ENCODE results near the gene SH3BP2.

The SH3BP2 gene

DNA sequence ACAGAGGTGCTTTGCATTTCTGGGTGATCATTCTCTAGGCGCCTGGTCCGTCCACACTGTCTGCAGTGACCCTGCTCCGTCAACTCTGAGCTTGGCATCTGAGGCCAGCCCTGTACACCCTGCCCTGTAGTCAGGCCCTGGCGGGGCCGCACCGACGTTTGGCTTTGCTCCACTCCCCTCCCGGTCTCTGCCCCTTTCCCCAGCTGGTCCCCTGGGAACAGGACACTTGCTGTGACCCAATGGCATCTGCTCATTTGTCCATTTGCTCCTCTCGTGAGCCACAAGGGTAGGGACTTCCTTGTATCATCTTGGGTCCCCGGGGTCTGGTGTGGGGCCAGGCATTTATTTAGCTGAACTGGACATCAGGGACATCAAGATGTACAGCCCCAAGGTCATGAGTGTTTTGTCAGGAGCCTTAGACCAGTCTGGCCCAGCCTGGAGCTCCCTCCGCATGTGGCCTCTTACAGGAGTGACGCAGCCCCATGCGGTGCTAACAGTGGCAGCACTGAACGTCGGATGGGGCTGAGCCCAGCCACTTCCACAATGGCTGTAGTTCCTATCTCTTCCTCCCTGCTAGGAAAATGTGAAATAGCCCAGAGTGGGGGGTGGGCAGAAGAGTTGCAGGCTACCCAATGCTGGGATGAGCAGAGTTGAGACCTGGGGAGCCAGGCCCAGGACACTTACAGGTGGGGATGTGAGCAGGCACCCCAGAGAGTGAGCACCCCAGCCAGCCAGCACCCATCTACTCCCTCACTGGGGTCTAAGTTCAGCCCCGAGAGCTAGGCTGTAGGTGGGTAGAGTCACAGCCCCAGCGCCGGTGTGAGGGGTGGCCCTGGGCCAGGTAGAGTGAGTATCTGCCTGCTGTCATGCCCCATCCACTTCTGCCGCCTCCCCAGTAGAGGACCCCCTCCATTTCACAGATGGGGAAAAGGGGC lies 2.0 kb upstream of the SH3BP2 start:
- DNase-seq (ENCODE audit: low read depth), result no peak

DNA sequence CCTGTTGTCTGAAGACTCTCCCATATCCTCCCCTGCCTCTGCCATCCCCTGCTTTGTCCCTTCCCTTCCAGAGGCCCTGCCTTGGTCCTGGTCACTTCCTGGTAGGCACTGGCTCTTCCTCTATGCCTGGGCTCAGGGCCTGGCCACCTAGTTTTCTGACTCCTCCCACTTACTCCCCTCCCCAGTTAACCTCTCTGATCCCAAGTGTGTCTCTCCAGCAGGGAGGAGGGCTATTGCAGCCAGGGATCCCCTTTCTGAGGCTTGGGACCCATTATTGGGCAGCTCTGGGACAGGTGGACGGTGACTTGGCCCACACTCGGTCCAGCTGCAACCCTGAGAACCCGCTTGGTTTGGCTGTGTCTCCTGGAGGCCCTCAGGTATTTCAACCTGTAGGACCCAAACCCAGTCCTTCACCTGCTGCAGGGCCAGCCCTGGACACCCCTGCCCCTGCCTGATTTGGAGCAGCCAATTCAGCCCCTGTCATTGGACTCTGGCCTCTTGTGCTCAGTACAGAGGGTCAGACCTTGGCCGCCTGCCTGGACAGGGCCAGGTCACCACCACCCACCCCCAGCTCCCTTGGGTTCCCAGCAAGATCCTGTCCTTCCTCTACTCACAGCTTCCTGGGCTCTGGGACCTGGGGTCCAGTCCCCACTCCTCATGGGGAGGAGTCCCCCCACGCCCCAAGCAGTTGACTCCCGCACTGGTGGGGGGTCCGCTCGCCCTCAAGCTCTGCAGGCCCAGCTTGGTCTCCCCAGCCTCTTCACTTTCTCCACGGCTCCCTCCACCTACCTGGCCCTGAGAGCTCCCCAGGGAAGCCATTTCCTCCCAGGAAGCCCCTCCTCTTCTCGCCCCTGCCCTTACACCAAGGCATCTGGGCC lies 1.1 kb upstream of the SH3BP2 start:
- DNase-seq (ENCODE audit: low read depth), result no peak

DNA sequence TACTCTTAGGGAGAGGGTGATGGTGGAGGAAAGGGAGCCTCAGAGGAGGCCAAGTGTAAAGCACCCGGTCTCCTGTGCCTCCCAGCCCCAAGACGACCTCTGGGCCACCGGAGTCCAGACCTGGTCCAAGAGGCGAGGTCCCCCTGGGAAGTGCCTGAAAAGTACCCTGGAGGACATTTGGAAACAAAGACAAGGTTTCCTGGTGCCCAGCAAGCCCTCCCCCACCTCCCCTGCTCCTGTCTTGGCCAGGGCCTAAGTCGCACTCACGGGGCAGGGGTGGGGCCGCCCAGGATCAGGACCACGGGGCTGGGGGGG lies 532 bp upstream of the SH3BP2 start:
- no peak for DNase-seq (ENCODE audit: low read depth)

DNA sequence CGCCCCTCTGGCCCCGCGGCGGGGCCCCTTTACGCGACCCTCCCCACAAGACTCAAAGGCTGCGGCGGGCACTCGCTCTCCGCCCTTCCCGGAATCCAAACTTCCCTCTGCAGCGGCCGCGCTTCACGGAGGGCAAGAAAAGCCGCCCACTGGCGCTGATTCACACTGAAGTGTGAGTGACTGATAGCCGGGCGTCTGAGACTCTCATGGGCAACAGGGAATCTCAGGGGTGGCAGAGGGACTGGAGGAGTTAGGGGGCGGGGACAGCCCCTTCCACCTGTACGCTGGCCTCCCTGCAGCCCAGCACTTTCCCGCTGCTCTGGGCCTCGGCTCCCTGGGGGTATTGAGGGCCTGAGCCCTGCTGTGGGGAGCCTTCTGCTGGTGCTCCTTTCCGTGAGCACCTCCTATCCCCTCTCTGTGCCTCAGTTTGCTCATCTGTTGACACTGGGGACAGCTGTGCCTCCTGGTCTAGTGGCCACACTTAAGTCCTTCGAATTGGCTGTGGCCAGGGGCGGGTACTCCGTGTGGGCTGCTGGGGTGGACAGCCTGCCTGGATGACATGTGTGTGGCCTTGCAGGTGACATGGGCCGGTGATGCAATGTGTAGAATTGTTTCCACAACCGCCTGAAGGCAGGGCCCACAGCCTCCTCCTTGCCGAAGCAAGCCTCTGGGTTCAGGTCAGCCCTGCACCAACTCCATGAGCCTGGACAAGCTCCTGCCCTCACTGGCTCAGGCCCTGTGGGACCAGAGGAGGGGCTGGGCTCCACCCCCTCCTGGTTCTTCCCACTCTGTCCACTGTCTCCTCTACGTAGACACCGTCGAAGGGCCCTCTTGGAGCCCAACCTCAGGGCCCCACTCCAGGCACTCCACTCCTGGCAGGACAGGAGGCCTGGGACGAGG lies 951 bp downstream of the SH3BP2 start:
- DNase-seq (ENCODE audit: low read depth), result no peak

DNA sequence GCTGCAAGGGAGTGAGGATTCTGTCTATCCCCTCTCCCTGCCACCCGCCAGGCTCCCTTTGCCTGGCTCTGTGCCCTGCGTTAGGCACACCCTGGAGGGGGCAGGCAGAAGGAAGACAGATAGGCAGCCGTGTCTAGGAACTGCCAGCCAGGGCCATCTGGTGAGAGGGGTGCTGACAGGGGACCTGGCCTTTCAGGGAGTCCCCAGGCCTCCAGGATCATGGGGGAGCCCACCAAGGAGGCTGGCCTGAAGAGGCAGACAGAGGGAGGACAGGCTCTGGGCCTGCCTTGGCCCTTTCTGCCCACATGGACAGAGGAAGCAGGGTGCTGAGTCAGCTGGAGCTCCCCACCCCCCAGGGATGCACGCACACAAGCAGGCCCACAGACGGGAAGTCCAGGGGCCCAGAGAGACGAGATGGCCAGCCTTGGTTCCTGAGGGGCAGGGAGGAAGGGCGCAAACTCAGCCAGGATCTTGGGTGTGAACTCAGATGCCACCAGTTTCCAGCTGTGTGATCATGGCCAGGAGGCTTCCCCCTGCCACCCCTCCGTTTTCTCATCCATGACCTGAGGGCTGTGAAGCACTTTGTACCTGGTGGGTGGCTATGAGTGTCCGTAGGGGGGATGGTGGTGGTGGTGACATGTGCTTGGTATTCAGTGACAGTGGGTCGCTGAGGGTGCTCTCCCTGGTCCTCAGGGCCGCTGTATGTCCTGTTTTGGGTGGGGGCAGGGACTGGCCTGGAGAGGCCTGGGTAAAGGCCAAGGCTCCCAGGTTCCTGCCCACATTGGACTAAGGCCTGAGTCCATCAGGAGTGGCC lies 1.8 kb downstream of the SH3BP2 start:
- DNase-seq (ENCODE audit: low read depth), result no peak

DNA sequence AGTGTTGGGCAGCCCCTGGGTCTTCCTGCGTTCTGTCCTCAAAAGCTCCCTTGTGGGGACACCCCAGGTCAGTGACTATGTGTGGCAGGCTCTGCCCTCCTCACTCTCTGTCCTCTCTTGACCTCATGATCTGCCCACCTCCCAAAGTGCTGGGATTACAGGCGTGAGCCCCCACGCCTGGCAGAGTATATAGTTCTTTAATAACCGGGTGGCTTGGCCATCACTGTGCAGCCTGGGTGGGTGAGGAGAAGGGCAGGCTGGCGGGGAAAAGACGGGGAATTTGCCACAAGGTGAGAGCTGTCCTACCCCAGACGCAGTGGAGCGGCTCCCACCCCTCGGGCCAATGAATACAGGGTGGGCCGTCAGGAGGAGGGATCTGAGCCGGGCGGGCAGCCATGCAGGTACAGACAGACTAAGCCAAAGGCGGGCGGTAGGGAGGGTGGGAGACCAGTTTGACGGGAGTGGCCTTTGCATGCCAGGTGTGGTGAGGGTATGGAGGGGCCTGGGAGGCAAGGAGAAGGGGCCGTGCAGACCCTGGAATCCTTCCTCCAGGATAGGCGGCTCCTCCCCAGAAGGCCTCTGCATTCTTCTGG lies 2.5 kb downstream of the SH3BP2 start:
- no peak for DNase-seq (ENCODE audit: low read depth)

DNA sequence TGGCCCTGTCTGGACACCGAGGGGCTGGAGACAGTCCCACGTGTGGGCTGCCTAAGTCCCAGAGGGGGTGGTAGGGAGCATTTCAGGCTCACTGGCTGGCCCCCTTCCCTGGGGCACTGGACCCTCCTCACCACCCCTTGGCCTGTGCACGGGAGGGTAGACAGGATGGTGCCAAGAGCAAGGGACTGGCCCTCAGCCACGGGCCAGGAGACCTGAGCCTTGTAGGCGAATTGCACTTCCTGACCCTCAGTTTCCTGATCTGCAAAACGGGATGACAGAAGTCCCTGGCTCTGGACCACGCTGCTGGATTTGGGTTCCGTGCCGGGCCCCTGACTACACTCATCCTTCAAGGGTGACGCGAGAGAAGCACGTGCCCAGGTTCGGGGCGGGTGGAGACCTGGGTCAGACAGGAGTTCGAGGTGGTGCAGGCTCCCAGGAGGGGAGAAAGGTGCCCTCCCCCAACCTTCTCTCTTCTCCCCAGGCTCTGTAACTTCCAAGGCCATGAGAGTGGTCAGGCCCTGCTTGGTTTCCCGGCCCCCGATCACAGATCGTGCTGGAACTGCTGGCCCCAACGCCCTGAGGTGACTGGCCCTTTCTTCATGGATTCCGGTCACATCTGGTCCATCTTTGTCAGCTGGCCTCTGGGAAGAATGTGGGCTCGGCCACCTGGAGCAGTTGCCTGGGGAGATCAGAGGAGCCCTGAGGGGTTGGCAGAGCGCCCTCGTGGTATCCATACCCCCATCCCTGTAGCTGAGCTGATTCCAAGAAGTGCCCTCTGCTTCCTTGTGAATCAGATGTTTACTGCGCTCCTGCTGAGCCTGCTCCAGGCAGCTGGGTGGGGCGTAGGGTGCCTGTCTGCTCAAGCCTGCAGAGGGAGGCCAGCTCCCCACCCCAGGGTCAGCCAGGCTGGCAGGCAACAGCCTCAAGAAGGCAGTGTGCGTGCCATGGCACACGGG lies 3.3 kb downstream of the SH3BP2 start:
- DNase-seq (ENCODE audit: low read depth), result no peak

DNA sequence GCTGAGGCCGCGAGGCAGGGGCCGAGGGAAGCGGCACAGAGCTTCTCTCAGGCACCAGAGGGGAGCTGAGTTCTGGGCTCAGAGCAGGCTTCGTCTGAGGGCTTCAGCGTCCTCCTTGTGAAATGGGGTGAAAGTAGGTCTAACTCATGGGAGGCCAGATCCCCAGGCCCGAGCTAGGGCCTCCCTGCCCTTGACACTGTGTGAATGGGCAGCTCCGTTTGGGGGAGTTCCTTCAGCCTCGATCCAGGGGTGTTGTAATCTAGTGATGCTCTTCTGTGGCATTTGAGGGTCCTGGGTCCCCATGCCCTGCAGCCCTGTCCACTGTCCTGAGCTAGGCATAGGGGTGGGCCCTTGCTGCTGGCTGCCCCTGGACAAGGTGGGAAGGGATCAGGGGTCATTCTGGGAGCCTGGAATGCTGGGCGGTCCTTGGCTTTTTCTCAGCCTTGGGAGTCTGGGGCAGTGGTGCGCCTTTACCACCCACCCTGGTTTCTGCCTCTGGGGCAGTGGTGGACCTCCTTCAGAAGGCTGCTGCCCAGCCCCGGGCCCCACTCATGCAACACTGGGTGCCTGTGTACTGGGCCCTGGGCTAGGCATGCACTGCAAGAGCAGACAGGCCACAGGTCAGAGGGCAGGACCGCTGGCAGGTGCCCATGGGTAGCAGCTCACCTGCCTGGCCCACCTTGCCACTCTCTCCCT lies 4.1 kb downstream of the SH3BP2 start:
- no peak for DNase-seq (ENCODE audit: low read depth)

DNA sequence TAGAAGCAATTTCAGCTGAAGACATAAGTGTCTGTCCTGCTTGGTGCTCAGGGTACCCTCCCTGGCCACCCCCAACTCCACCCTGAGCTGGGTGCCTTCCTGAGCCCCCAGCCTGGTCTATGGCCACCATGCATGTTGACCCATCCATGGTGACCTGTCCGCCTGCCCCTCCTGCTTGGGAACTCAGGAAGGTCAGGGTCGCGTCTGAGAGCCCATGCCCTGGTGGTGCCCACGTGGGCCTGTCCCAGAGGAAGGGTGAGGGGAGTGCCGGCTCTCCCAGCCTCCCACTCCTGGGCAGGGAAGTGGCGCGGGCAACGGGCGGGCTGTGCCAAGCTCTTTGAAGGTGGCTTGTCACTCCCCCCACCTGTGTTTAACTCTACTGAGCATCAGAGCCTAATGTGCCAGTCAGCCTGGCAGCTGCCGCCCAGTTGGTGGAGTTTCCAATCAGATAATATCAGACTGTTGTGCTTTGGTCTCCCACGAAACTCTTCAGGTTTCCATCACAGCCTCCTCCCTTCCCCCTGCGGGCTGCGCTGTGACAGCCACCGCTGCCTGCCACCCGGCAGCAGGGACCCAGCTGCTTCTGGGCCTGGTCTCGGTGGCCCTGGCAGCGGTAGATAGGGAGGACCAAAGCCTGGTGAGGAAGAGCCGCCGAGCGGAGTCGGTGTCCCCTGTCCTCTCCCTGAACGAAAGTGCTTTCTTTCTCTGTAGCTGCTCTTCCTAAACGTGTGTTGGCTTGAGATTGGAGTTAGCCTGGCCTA lies 4.8 kb downstream of the SH3BP2 start:
- DNase-seq (ENCODE audit: low read depth), result no peak

DNA sequence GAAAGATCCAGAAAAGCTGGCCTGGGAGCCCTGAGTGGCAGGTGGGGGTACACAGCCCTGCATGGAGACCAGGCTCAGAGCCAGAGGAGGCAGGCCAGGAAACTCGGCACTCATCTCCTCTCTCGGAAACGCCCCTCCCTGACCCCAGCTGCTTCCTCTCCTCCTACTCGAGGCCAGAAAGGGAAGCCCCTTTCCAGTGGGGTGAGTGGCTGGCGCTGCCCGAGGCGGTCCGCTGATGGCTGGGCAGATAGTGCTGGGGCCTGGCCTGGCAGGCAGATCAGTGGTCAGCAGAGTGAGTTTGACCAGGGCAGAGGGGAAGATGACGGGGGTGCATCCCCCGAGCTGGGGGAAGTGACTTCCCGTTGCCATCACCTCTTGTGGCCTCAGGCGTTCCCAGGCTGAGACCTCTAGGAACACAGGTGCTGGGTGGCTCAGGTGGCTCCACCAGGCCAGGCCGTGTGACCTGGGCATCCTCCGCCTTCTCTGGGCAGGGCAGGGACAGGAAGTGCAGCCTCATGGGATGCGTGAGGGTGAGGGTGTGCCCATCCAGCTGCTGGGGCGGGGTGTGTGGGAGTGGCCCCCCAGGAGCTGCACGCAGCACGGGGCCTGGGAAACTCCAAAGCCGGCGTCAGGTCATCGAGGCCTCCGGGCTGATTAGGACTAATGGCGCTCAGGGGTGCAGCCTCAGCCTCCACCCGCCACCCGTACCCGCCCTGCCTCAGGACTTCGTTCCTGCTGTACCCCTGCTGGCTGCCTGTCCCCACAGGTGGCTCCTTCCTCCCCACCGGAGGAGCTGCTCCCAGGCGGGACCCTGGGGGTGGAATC lies 5.7 kb downstream of the SH3BP2 start:
- DNase-seq (ENCODE audit: low read depth), result no peak

DNA sequence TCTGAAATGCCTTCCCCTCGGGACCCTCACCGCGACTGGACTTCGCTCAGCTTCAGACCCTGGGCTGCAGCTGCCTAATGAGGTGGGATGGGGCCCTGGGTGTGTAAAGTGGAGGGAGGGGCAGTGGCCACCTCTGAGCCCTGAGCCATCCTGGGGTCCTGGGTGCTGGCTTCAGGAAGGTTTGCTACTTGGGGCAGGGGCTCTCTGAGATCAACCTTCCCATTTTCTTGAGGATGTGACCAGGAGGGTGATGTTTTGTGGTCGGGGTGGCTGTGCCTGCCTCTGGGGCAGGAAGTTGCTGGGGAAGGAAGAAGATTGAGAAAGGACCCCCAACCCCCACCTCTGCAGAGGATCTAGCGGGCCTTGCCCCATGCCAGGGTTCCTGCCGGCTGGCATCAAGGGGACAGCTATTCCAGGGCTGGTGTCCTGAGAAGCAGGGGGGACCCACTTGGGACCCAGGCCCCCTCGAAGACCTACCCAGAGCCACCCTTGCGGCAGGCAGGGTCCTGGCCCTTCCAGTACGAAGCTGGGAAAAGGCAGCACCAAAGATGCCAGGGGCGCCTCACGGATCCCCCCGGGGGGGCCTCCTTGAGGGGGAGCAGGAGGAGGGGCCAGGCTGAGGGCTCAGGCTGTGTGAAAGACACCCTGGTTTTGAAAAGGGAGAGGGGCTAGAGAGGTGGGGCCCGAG lies 6.5 kb downstream of the SH3BP2 start:
- DNase-seq (ENCODE audit: low read depth), result no peak

DNA sequence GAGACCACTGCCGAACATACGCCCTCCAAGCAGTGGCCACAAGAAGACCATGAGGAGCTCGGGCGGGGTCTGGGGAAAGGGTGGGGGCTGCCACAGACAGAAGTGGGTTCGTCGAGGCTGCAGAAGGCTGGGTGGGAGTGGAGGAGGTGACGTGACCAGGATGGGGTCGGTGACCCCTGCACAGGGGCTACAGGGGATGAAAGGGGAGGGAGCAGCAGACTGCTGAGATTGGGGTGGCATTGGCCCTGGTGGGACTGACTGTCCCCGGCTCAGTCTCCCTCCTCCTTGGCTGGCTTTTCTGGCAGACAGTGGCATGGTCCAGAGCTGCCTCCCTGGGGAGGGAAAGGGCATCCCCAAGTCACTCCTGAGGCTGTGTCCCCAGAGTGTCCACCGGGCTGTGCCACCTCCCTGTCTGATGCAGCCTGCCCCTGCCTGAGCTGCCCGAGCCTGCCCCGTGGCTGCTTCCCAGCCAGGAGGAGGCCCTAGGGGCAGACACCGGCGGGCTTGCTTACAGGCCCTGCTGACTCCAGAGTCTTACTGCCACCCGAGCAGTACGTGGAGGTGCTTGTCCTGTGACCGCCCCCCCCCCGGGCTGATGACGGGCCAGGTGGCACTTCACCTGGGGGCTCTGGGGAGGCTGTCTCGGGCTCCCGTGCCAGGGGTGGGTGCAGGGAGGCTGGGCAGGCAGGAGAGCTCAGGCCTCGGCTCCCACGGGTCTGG lies 7.2 kb downstream of the SH3BP2 start:
- no peak for DNase-seq (ENCODE audit: low read depth)

DNA sequence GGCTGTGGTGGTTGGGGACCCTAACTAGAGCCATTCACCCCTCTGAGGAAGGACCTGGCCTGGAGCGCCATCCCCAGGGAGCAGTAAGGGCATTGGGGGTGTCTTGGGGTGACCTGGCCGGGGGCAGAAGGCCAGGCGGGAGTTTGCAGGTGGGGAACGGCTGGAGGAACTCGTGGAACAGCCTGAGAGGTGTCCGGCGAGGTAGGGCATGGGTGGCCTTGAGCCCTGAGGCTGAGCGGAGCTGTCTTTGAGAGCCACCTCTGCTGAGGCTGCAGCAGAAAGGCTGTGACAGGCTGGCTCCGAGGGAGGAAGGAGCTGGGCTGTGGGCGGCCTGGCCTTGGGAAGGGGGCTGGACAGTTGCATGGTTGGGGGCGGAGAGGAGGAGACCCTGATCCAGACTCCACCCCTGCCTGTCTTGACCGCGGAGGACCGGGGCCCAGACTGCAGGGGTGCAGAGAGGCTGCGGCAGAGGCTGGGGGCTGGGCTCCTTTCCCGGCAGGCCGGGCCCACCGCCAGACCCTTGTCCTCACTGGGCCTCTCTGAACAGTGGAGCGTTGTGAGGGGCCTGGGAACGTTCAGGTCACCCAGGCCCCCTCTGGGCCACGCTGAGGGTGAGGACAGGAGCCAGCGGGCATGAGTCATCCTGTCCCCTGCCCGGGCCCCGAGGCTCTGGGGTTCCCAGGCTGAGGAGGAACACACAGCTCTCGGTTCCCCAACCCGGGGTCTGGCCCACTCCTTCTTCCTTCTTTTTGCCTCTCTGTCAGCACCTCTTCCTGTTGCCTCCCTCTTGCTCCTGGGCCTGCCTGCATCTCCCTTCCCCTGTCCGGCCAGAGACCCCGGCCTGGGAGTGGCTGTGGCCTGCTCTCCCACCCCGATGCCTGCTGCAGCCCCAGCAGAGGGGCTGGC lies 8.1 kb downstream of the SH3BP2 start:
- DNase-seq (ENCODE audit: low read depth), result no peak

DNA sequence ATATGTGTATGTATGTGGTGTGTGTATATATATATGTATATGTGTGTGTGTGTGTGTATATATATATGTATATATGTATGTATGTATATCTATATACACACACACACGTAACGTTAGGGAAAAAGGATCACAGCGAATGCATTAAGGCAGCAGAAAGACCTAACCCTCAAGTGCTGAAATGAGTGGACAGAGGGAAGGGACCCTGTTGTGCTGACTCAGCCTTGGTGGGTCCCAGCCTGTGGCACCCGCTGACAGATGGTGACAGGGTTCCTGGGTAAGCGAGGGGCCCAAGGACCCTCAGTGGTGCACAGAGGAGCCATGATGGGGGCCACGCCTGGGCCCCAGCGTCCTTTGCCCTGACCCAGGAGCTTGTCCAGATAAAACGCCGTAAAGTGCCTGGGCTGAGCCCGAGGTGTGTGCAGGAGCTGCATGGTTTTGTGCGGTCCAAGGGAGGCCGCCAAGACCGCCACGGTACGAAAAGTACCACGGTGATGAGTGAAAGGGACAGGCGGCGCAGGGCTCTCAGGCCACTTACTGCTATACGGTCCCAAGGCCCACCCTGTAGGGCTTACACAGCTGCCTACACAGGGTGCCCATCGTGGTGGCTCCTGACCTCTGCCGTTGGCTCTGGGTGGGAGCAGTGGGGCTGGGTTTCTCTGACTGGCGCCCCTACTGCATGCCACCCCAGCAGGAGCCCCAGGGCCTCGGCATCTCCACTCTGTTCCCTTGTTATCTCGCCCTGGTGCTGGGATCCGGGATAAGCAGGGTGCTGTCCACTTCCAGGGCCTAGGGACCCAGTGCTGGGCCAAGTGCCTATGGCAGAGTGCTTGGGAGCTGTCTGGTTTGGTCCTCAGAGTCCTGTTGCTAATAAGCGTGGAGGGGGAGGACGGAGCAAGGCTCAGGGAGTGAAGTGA lies 10.0 kb downstream of the SH3BP2 start:
- DNase-seq (ENCODE audit: low read depth), result no peak

Data from stimulated activated CD8-positive, alpha-beta memory T cell treated with anti-CD3 and anti-CD28 coated beads, Interleukin-7, amount 100 ng/mL, for 24 hours (primary cell).